Retinal pigment epithelial cell (primary cell): Measurements from ENCODE around the gene SRF.

Experiments used
- DNase-seq: peaks from one replicate; pipeline ENCODE4 v3.0.0-alpha.2; 2010; ENCODE audit warnings: low read depth
- H3K4me3 ChIP-seq: 2 replicates; pipeline ENCODE4 v1.5.1; 2011; ENCODE audit warnings: mild to moderate bottlenecking, low read length, control low read depth, moderate library complexity
- TF ChIP-seq, protein P1 (sequence below): conservative IDR thresholded peaks from 2 replicates; pipeline ENCODE4 v1.5.1; 2011; ENCODE audit warnings: low read depth, low read length, control low read depth, inconsistent platforms

The SRF gene

DNA sequence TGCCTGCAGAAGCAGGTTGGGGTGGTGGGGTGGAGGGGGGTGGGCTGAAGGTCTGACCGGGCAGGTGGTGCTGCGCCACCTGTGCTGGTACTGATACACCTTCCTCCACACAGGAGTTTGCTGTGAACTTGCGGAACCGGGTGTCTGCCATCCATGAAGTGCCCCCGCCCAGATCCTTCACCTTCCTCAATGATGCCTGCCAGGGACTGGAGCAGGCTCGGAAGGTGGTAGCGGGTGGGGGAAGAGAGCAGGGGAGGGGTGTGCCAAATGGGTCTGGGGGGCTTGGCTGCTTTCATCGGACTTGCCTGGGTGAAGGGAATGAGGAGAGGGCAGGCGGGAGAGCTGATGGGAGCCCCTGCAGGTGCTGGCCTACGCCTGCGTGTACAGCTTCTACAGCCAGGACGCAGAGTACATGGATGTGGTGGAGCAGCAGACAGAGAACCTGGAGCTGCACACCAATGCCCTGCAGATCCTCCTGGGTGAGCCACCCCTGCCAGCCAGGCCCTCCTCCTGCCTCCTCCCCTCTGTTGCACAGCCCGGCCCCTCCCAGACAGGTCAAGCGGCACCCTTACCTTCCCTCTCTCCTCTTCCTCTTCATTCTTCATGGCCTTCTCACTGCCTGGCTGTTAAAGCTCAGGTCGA lies 51.5 kb downstream of the SRF start:
- TF ChIP-seq, protein P1, sequence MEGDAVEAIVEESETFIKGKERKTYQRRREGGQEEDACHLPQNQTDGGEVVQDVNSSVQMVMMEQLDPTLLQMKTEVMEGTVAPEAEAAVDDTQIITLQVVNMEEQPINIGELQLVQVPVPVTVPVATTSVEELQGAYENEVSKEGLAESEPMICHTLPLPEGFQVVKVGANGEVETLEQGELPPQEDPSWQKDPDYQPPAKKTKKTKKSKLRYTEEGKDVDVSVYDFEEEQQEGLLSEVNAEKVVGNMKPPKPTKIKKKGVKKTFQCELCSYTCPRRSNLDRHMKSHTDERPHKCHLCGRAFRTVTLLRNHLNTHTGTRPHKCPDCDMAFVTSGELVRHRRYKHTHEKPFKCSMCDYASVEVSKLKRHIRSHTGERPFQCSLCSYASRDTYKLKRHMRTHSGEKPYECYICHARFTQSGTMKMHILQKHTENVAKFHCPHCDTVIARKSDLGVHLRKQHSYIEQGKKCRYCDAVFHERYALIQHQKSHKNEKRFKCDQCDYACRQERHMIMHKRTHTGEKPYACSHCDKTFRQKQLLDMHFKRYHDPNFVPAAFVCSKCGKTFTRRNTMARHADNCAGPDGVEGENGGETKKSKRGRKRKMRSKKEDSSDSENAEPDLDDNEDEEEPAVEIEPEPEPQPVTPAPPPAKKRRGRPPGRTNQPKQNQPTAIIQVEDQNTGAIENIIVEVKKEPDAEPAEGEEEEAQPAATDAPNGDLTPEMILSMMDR: no peak
- H3K4me3 ChIP-seq: no peak overlapping the region
- no peak for DNase-seq

DNA sequence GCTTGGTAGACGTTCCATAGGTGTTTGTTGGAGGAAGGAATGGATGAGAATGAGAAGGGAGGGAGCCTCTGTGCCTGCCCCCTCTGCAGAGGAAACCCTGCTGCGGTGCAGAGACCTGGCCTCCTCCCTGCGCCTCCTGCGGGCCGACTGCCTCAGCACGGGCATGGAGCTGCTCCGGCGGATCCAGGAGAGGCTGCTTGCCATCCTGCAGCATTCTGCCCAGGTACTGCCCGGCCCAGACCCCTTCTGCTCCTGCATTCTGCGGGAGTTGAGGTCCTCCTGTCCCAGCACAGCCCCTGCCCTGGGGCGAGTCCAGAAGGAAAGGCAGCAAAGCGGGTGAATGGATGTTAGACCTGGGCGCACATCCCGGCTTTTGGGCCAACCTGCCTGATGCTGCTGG lies 52.1 kb downstream of the SRF start:
- no peak for DNase-seq
- no peak overlapping the region for H3K4me3 ChIP-seq
- TF ChIP-seq, protein P1: no peak

DNA sequence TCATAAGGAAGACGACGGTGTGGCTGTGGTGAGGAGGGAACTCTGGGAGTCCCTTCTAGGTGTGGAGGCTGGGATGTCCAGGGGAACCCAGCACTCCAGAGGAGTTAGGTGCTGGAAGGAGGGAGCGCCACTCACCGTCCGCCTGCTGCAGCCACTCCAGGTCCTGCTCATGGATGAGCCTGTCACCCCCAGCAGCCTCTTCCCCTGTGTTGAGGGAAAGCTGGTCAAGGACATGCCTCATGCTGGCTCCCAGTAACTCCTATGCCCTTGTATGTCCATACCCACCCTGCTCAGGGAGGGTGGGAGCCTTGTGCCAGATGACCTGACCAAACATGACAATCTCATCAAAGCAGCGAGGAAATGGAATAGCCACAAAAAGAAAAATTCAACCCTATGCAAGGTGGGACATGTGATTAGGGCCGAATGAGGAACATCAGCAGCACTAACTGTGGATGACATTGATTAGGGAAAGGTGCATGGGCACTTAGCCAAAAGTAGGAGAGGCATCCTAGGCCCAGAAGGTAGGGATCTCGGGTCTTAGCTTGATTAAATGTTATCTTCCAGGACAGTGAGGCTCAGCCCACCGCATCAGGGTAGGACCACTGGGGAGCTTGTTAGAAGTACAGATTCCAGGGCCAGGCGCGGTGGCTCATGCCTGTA lies 55.3 kb downstream of the SRF start:
- DNase-seq: no peak
- TF ChIP-seq, protein P1: no peak
- H3K4me3 ChIP-seq: no peak overlapping the region

DNA sequence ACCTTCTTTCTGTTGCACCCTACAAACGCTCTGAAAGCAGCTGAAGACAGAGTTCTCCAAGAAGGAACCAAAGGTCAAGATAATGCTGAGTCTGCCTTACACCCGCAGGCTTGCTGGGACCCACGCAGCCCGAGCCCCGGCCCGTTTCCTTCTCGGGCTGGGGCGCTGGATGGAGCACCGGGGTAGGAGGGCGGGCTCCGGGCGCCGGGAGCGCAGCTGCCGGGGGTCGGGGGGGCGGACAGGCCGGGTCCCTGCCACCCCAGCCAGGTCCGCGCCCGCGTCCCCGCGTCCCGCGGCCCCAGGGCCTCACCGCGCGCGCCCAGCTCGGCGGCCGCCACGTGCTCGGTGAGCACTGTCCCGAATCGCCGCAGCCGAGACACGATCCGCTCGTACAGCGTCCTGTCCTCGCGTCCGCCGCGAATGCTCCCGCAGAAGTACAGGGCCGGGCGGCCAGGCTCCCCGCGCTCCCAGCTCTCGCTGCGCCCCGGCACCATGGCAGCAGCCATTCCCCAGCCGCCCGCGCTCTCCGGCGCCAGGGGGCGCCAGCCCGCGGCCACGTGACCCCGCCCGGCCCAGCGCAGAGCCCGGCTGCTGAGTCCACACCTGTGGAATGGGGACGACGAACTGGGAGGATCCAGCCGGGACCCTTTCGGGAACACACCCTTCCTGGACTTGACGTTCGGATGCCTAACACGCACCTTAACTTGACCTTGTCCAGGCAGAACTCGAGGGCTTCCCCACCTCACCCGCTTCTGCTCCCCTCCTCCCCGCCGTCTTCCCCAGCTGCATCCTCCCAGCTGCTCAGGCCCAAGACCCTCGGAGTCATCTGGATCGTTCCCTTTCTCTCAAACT lies 58.1 kb downstream of the SRF start, which contains the start of gene DNPH1:
DNPH1 (minus strand) TSS at position 531 of the 852 bp plus-strand sequence; CDS start at position 506, 25 bp downstream.
- TF ChIP-seq, protein P1: peak; percentile 61
- DNase-seq: no peak
- H3K4me3 ChIP-seq: peak within 1 kb of the TSS; percentile 48

DNA sequence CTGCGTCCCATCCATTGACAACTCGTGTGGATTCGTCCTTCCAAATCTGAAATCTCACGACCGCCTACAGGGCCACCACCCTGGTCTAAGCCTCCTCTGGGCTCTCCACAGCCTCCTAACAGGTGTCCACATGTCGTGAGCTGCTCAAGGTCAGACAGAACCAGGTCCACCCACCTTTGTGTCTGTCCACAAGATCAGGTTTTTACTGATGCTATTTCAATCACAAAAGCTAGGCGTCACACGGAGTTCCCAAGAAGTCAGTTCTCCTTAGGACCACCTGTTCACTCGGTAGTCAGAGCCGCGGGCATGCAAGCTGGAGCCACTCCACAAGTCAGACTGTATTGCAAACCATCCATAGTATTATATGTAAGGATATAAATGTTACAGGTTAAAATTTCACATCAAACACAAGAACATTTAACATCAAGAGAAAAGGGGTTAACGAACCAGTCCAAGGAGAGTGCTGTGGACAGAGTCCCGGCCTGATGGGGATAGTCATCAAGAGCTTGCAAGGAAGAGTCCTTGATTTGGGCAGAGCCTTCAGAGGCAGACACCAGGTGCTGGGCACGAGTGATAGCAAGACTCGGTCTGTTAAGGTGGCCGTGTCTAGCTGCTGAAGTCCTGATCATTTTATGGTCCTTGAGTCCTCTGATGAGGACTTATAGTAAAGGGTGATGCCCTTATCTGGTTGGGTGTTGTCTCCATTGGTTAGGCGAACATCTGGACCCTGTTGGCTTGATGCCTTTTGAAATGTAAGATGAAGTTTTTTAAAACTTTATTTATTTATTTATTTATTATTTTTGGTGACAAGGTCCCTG lies 58.9 kb downstream of the SRF start:
- H3K4me3 ChIP-seq: no peak overlapping the region
- TF ChIP-seq, protein P1: no peak
- DNase-seq: no peak

DNA sequence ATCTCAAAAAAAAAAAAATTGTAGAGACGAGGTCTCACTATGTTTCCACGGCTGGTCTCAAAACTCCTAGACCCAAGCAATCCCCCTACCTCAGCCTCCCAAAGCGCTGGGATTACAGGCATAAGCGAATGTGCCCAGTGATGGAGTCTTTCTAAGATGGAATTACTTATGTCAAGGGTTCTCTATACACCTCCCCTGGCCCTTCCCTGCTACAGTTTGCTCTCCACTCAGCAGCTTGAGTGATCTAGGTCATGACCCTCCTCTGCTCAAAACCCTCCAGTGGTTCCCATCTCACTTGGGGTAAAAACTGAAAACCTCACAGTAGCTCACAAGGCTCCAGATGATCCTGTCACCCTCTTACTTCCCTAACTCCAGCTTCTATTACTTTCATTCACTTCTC lies 60.0 kb downstream of the SRF start:
- TF ChIP-seq, protein P1: no peak
- no peak overlapping the region for H3K4me3 ChIP-seq
- no peak for DNase-seq
